ENCODE measurements around the gene DOK5. TPM values are rescaled to one million over a fixed set of nuclear protein-coding genes. Genes with fewer than 3 reads are reported as not detected.

The DOK5 gene
- total RNA-seq, 1 donor from 2014 or later, result 11.1 TPM

DNA sequence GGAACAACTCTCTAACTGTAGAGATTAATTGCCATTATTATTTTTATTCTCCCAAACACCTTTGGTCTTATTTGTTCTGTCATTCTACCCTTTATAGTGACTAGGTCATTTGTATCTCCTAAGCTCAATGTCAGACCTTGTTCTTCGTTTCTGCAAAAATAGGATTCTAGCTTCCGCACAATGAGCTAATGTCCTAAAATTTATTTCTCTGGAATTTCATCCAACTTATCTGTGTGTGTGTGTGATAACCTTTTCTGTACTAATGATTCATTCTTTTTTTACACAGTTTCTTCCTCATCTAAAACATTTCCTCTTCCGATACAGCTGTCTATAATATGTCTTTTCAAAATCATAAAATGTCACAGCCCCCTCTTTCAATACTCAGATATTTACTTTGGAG, 84.5 kb downstream of the DOK5 start:
- DNase-seq, result no peak

- DNase-seq, result no peak
Measured at GRCh38 chr20:54560357-54560756, 85.0 kb downstream of the DOK5 start.

DNA sequence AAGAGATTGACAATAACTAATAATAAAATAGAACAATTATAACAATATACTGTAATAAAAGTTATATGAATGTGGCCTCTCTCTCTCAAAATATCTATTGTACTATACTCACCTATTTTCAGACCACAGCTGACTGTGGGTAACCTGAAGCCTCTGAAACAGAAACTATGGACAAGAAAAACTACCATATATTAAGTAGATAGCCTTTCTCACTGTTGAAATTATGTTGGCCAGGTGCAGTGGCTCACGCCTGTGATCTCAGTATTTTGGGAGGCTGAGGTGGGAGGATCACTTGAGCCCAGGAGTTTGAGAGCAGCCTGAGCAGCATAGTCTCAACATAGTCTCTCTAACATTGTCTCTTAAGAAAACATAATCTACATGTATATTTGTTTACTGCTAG, 89.9 kb downstream of the DOK5 start:
- DNase-seq, result no peak

DNA sequence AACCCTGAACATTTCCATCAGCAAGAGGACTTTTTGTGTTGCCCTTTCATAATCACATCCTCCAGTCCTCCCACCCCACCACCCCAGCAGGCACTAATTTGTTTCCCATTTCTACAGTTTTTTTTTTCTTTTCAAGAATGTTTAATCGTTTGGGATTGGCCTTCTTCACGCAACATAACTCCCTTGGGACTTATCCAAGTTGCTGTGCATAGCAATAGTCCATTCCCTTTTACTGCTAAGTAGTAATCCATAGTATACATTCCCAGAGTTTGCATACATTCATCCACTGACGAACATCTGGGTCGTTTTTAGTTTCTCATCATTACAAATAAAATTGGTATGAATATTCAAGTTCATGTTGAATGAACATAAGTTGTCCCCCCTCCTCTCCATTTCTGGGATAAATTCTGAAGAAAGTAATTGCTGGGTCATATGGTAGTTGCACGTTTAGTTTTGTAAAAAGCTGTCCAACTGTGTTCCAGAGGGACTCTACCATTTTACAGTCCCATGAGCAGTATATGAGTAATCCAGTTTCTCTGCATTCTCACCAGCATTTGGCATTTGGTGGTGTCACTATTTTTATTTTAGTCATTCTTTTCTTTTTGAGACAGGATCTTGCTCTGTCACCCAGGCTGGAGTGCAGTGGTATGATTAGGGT, 90.8 kb downstream of the DOK5 start:
- DNase-seq, result peak; percentile 83

DNA sequence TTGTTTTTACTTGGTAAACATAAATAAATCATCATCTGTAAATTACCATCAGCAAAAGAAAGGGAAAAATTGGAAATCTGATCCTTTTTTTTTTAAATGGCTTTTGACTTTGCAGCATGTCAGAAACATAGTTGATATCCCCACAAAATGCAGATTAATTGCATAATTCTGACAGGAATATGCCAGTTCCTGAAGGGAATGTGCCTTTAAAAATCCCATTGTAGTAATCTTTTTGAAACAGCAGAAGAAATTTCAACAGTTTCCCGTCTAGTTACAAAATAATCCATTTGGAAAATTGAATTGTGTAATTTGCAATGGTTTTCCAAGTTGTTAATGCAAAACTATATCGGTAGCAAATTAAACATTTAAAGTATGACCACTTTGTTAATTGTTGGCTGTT, 95.2 kb downstream of the DOK5 start:
- no peak for DNase-seq

- DNase-seq, result no peak
Measured at GRCh38 chr20:54572665-54573435, 97.5 kb downstream of the DOK5 start.

DNA sequence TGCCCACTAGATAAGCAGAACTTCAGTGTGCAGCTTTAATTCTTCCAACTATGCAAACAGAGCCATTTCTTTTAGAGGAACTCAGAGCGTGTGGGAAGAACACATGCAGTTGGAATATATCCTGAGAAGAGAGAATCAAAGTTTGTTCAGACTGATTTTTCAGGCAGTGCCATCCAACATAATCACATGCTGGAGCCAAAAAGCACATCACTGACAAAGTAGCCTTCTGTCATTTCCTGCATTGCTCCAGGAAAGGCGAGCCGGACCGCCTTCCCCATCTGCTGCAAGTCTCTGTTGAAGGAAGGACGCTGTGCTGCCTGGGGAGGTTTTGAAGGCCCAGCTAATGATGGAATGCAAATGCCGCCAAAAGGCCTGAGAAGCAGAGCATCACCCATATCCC, 98.4 kb downstream of the DOK5 start:
- no peak for DNase-seq

DNA sequence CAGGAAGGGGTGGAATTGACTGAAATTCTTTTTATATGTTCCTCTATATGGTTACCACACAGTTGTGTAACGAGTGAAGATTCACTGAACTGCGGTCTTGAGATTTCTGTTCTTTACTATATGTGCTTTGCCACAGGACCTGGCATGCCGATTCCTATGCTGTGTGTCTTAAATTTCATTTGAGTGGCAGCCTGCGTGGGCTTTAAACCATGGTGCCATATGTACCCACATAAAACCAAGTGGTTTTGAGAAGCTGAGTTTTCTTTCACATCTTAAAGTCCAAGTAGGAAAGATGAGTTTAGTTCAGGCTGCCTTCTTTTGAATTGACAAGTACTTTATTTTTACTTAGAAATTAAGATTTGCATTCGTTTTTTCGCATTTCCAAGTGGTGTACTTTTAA, 101.1 kb downstream of the DOK5 start:
- no peak for DNase-seq

DNA sequence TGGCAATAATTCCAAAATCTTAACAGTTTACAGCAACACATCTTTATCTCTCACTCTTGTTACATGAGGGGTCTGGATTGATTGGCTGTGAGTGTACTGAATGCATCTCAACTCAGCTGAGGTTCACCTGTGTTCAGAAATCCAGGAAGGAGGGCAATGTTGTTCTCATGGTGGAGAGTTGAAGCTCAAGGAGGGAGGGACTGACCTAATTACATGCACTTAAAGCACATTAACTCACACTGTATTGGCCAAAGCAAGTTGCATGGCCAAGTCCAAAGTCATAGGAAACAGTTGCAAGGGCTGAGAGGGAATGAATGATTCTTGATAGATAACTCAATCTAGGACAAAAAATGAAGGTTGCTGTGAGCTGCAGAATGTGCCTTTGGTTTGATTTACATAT, 102.2 kb downstream of the DOK5 start:
- no peak for DNase-seq

- DNase-seq, result no peak
Measured at GRCh38 chr20:54585217-54585616, 109.8 kb downstream of the DOK5 start.

DNA sequence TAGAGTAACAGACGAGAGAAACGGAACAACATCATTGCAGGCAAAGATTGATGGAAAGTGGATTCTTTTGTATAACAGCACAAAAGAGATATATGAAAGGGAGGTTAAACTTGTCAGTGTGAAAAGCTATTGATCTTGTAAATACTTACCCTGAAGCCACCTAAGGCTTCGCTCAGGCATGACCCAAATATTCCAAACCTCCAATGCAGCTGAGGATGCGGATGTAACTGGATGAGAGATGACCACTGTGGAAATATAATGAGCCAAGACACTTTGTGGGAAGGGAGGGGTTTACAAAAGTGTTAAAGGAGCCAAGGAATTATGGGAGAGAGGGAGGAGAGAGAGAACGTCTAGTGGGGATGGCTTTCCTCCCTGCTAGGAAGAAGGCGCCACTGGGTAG, 112.0 kb downstream of the DOK5 start:
- DNase-seq, result no peak

- no peak for DNase-seq
Measured at GRCh38 chr20:54589402-54590030, 114.1 kb downstream of the DOK5 start.

DNA sequence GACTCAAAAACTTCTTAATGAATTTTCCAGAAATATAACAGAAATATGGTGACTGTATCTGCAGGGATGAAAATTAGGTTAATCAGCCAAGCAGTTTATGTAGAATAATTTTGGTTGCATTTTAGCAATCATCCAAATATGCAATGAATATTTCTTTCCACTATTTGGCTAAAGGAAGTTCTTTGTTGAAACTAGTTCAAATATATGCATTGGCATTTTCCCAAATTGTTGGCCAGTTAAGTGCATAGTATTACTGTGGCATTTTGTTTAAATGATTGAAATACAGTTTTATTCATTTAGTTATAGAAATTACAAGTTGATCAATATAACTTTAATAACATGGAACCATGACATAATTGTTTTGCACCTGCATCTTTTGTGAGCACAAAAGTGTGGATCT, 115.5 kb downstream of the DOK5 start:
- DNase-seq, result no peak

- no peak for DNase-seq
Measured at GRCh38 chr20:54596651-54597050, 121.3 kb downstream of the DOK5 start.

- no peak for DNase-seq
Measured at GRCh38 chr20:54598352-54598751, 123.0 kb downstream of the DOK5 start.

- no peak for DNase-seq
Measured at GRCh38 chr20:54600634-54601033, 125.2 kb downstream of the DOK5 start.

DNA sequence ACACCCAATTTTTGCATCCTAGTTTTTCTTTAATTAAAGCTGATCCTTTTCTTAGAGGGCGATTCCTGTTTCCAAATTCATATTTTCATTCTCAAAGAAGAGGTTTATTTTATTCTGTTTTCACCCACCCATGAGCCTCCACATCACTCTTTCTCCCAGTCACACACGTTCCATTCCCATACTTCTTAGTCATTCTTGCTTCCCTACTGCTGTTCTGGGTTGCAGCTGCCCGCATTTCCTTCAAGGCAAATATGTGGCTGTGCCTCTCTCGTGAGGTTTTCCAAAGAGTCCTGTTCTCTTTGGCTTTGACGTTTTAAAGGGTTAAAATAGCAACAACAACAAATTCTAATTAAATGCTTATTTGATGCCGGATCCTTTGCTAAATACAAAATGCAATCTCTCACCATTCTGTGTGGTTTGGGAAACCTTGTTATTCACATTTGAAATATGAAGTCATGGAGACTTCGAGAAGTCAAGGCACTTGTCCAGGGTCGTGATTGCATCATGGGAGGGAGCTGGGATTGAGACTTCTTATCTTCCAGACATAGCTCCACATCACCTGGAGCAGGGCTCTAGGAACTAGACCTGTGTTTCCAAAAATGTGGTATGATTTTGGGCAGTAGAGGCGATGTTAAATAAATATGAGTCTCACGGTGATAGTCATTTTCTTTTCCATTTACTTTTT, 126.6 kb downstream of the DOK5 start:
- DNase-seq, result no peak

DNA sequence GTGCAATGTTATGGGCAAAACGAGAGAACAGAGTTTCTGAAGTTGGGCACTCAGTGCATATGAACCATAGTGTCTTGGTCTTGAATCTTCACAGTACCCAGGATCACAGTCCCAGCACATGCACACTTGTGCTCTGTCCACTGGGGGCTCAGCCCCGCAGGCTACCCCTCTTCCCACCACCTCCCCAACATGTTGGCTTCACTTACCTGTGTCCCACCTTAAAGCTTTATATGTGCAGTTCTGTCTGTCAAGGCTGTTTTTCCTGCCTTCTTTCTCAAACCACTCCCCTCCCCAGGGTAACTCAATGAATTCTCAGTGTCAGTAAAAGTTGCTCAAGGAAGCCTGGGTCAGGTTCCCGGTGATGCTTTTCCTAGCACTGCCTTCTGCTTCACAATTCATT, 129.9 kb downstream of the DOK5 start:
- no peak for DNase-seq

DNA sequence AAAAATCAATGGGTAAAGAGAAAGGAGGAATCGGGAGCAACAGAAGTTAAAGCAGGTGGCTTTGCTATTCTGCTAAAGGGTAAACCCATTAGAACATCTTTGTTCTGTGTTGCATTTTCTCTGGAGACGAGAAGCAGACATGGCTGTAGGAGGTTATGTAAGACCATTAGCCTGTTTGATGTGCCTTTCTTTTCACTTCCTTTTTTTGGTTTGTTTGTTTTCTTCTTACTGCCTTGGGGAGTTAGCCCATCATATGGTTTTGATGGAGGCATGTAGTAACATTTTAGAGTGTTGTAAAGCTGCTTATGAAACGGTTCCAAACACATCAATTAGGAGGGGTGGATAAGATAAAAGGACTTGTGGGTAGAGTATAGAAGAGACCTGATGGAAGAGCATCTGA, 131.0 kb downstream of the DOK5 start:
- DNase-seq, result no peak

- no peak for DNase-seq
Measured at GRCh38 chr20:54608039-54608745, 132.8 kb downstream of the DOK5 start.

DNA sequence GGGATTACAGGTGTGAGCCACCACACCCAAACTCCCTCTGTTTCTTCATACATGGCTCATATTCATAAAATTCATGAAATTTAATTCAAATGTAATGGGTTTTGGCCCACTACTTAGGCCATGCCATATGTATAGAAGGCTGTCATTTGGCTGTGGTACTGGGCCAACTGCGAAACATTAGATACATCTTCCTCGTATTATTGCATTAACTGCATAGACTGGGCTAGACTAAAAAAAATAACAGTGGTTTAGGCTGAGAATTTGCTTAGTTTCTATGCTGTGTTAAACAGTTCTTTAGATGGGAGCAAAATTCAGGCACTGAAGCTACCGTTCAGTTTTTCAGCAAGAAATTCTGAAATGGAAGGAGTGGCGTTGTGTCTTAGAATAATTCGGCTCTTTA, 133.6 kb downstream of the DOK5 start:
- DNase-seq, result no peak

GRCh38 chr20:54611708-54612412, 136.5 kb downstream of the DOK5 start:
- DNase-seq, result peak; percentile 74

Measured in skin of body (tissue), 2 donors.